Measurements from ENCODE around the gene ATP9B.

The ATP9B gene

DNA sequence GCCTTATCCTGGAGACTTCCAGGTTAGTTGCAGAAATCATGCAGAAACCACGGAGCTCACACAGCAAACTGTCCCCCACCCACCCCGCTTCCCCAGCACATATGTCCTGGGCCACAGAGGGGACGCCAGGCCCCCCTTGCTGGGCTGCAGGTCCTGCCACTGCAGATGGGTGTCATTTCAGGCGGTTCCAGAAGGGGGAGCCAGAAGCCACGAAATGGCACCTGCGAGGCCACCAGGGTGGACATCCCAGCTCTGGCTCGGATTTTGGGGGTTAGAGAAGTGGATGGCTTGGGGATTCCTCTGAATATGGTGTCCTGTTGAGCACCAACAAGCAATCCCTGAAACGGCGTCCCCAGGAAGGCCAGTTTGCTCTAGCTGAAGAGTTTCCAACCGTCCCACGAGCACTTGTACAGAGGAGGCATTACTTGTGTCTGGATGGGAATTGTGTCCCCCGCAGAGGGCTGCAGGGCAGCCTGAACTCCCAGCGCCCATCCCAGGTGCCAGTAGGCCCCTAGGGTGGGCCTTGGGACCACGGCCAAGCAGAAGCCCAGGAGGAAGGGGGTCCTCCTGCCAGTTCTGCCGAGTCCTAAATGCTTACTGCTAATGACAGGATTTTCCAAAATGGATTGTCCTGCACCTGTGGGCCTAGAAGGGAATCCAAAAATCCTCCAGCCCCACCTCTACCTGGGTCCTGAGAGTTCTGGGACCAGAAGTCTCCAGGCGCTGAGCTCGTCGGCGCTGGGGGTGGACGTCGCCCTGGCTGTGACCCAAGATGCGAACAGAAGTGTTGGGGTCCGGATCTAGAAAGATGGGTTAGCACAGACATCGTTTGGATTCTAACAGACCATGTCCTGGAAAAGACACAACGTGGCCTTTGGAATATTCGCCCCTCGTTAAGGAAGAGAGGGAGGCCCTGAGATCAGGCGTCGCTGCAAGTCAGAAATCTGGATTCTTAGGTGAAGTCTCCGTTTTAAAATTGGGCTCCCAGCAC, 311.9 kb downstream of the ATP9B start:
- no peak overlapping the region for H3K4me3 ChIP-seq (ENCODE audit: low read depth, low read length)
- no peak for DNase-seq (ENCODE audit: low read depth)
- TF ChIP-seq, protein P1, sequence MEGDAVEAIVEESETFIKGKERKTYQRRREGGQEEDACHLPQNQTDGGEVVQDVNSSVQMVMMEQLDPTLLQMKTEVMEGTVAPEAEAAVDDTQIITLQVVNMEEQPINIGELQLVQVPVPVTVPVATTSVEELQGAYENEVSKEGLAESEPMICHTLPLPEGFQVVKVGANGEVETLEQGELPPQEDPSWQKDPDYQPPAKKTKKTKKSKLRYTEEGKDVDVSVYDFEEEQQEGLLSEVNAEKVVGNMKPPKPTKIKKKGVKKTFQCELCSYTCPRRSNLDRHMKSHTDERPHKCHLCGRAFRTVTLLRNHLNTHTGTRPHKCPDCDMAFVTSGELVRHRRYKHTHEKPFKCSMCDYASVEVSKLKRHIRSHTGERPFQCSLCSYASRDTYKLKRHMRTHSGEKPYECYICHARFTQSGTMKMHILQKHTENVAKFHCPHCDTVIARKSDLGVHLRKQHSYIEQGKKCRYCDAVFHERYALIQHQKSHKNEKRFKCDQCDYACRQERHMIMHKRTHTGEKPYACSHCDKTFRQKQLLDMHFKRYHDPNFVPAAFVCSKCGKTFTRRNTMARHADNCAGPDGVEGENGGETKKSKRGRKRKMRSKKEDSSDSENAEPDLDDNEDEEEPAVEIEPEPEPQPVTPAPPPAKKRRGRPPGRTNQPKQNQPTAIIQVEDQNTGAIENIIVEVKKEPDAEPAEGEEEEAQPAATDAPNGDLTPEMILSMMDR (IDR thresholded peaks at IDR 0.05; ENCODE audit: low read depth, low read length, missing control alignments) = peak; percentile 94

DNA sequence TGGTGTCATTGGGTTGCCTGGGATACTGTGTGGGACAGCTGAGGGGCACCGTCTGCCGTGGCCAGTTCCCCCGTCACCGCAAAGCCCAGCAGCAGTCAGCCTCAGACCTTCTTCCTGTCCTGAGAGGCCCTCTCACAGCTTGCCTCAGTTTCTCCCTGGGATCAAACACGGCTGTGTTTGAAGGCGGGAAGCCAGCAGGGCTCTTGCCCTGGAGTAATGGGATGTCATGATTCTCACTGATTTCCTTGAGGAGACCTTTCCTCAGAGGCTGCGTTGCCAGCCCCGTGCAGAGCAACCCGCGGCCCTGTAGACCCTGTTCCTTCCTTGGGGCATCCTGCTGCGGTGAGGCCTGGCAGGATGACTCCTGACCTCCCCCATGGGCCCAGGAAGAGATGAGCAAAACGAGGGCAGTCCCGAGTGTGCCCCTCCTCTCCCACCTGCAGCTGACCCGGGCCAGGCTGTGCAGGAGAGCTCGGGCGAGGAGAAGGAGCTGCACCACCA, 312.7 kb downstream of the ATP9B start:
- TF ChIP-seq, protein P1 (IDR thresholded peaks at IDR 0.05; ENCODE audit: low read depth, low read length, missing control alignments) = no peak
- no peak for DNase-seq (ENCODE audit: low read depth)
- no peak overlapping the region for H3K4me3 ChIP-seq (ENCODE audit: low read depth, low read length)

DNA sequence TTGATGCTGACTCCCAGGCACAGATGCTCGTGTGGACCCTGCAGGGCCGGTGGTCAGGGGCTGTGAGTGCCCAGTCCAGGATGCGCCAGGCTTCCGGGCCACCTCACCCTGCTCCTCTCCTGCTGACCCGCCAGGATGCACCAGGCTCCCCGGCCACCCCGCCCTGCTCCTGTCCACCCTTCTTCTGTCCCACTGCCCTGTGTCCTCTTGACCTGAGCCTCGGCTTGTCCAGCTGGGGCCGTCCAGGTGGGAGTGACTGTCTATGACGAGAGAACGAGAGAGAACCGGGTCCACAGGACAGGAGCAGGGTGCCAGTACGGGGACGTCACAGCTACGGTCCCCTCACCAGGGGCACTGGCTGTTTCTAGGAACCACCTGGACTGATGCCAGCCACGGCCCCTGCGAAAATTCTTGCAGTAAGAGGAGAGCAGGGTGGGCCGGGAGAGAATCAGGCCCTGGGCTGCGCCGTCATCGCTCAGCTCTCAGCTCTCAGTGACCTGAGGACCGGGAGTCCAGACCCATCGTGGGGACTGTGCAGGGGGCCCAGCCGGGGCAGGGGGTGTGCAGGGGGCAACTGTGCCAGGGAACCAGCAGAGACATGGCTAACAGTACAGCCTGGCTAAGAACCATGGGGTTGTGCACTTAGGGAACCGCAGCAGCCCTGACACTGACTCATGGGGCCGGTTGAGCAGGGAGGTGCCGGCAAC, 313.6 kb downstream of the ATP9B start:
- no peak overlapping the region for H3K4me3 ChIP-seq (ENCODE audit: low read depth, low read length)
- TF ChIP-seq, protein P1 (IDR thresholded peaks at IDR 0.05; ENCODE audit: low read depth, low read length, missing control alignments) = no peak
- DNase-seq (ENCODE audit: low read depth) = no peak

DNA sequence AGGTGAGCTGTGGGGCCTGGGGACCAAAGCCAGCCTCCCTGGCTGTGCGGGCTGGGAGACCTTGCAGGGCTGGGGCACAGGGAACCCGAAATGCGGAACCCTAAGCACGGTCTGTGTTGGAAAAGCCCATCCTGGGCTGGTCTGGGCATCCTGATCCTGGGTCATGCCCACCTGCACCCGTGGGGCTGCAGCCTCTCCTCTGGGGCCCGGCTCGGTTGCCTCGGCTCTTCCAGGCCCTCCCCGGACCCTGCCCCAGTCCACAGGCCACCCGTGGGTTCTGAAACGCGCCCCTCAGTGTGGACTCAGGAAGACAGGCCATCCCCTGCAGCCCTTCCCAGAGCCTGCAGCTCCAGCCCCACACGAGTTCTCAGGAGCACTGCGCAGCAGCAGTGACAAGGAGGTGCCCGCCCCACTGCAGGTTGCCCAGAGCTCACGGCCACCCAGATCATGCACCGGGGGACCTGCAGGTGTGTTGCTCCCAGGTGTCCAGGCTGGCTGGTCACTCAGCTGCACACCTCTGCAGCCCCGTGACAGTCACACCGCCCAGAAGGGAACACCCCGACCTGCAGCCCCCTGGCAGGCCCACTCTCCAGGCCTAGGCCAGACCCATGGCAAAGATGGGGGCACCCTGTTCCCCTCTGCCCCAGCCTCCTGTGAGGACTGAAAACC, 314.3 kb downstream of the ATP9B start:
- no peak overlapping the region for H3K4me3 ChIP-seq (ENCODE audit: low read depth, low read length)
- DNase-seq (ENCODE audit: low read depth) = no peak
- TF ChIP-seq, protein P1 (IDR thresholded peaks at IDR 0.05; ENCODE audit: low read depth, low read length, missing control alignments) = no peak

DNA sequence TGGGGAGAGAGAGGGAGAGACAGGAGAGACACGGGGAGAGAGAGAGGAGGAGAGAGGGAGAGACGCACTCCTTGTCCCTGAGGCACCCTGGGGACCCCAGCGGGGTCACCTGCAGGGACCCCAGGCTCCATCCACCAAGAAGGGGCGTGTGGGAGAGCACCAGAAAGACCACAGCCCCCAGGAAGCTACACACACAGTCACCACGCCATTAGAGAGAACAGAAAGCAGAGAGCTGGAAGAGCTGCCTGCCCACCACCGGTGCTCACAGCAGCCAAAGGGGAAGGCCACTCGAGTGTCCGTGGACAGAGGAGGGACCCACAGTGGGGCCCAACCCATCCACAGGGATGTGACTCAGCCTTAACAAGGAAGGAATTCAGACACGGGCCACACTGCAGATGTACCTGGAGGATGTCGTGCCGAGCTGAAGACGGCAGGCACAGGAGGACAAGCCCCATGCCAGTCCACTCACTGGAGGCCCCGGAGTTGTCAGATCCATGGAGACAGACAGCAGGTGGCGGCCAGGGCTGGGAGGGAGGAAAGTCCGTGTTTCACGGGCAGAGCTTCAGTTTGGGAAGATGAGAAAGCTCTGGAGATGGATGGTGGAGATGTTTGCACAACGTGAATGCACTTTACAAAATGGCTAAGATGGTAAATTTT, 315.1 kb downstream of the ATP9B start:
- no peak overlapping the region for H3K4me3 ChIP-seq (ENCODE audit: low read depth, low read length)
- no peak for DNase-seq (ENCODE audit: low read depth)

DNA sequence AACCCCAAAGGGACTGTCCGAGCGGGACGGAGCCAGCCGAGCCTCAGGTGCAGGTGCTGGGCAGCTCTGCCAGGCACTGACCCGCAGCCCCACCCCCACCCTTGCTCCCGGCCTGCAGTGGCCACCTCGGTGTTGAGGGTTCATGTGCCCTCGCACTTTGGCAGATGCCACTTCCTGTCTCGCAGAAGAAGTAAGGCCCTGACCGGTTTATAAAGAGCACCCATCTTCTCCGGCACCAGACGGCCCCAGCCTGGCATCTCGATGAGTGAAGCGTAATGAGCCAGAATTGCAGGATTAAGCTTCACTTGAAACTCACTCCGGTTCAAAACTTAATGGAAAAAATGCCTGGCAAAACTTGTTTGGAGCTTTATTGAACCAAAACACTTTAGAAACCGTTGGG, 315.6 kb downstream of the ATP9B start:
- no peak for DNase-seq (ENCODE audit: low read depth)
- TF ChIP-seq, protein P1 (IDR thresholded peaks at IDR 0.05; ENCODE audit: low read depth, low read length, missing control alignments) = no peak
- H3K4me3 ChIP-seq (ENCODE audit: low read depth, low read length) = no peak overlapping the region

More for the DNA sequence above, 315.1 kb downstream of the ATP9B start:
- TF ChIP-seq, protein P1 (IDR thresholded peaks at IDR 0.05; ENCODE audit: low read depth, low read length, missing control alignments) = no peak

Measured in GM12864 (cell line).